ENCODE measurements around the gene STUM.
"Not testable (repeated sequence)": the region's sequence is repeated elsewhere in the genome, so short reads cannot be mapped to it uniquely, and the experiment has no call there.

STUM gene

DNA sequence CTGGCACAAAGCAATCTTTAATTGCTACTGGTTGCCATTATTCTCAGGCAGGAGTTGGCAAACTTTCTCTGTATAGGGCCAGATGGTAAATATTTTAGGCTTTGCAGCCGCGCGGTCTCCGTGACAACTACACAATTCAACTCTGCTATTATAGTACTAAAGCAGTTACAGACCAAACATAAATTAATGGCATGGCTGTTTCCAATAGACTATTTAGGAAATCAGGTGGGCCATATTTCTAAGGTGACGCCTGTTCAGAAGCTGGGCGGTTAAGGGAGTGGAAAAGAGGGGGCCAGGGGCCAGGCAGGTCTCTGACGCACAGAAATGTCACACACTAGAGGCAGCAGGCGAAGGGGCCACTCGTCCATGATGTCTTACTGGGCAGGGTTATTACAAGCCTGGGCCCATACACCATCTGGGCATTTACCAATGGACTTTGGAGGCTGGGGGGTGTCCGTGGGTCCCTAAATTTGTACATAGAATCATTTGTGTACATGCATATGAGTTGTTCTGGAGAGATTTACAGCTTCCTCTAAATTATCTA is 80.1 kb downstream of the STUM start:
- no peak for DNase-seq

GRCh38 chr1:226629210-226629895 is 80.8 kb downstream of the STUM start:
- DNase-seq, result no peak

GRCh38 chr1:226629896-226630550 is 81.5 kb downstream of the STUM start:
- DNase-seq, result no peak

DNA sequence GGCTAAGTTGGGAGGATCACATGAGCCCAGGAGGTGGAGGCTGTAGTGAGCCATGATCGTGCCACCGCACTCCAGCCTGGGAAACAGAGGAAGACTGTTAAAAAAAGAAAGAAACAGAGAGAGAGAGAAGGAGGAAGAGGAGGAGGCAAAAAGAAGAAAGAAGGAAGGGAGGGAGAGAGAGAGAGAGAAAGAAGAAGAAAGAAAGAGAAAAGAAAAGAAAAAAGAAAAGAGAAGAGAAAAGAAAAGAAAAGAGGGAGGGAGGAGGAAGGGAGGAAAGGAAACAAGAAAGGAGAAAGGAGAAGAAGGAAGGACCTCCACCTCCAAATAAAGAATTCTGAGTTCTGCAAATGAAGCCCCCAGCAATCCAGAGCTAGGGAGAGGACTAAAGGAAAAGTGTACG is 82.0 kb downstream of the STUM start:
- no peak for DNase-seq

- DNase-seq, result no peak
Measured at GRCh38 chr1:226631229-226632000, 82.9 kb downstream of the STUM start.

- no peak for DNase-seq
Measured at GRCh38 chr1:226632169-226632879, 83.8 kb downstream of the STUM start.

DNA sequence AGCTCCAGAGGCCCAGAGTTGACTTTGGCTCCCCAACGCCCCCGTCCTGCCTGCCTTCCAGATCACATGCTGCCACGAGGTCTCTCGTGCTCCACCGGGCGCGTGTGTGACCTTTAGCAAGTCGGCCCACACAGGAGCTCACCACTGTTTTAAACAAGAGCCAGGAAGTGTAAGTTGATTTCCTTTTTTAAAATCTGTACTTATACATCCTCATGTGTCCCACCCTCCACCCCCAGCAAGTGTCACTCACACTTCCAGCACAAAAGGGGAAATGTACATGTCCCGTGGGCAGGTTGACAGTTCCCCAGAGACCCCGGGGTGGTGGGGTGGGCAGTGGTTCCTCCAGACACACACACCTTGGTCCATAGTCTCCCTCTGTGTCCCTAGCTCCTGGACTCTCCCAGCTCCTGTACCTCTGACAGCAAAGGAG is 84.4 kb downstream of the STUM start:
- DNase-seq, result no peak

DNA sequence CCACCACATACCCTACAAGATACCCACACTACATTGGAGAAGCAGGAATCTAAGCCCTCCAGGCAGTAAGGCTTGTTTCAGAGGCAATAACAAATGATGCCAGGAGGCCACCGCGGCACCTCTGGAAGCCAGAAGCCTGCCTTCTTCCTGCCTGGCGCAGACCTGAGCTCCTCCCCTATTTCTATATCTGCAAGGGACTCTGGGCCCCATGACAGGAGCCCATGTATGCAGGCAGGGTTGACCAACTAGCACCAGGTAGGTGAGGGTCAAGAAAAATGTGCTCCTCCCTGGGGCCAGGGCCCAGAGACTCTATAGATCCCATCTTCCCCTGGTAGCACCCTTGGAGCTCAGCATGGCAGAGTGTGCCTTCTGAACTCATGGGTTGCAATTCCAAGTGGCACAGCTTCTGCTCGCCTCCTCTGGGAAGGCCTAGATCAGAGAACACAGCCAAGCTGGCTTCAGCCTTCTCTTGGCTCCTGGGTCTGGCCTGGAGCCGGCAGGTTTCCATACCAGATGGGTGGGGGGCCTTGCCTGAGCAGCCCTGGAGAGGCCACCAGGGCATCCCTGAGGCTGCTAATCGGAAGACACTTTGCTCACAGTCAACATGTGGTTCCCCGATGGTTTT is 85.1 kb downstream of the STUM start:
- DNase-seq, result peak in 1 of 2 experiments; percentile 32

DNA sequence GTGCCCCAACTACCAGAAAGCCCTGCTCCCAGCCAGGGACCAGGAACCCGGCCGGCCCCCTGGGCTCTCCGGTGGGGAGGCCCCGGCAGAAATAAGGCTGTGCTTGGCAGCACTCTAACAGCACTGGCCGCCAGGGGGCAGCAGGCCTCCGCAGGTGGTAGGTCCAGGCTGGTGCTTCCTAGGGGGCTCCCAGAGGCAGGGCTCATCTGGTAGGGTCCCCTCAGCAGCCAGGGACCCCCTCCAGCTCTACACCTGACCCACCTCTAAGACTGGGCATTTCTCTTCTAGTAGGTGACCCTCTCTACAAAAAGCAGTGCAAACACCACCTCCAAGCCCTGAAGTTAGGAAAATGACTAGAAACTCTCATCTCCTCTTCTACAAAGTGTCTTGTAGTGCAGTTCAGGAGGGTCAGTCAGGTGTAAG is 85.6 kb downstream of the STUM start:
- DNase-seq, result peak in 1 of 2 experiments; percentile 26

DNA sequence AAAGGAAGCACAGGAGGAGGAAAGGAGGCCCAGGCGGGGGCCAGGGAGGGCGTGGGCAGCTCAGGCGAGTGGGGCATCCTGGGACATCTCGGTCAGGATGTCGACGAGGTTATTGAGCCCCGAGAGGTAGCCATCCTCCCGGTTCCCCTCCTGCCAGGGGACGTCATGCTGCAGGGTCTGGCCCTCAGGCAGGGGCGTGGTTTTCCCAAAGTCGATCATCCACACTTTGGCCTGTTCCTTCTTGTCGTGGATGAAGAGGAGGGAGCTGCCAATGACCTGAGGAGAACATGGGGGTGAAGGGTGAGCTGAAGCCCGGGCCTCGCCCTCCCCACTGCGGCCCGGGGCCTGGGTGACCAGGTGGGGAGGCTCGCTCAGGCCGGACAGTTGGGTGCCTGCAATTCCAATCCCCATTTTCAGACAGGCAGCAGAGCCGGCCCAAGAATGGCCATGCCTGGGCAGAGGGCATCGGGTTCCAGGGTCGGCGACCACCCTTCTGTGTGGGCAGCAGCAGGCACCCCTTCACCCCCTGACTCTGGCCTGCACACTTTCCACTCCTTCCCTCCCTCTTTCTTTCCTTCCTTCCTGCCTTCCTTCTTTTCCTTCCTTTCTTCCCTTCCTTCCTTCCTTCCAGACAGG is 86.2 kb downstream of the STUM start:
- no peak for DNase-seq

DNA sequence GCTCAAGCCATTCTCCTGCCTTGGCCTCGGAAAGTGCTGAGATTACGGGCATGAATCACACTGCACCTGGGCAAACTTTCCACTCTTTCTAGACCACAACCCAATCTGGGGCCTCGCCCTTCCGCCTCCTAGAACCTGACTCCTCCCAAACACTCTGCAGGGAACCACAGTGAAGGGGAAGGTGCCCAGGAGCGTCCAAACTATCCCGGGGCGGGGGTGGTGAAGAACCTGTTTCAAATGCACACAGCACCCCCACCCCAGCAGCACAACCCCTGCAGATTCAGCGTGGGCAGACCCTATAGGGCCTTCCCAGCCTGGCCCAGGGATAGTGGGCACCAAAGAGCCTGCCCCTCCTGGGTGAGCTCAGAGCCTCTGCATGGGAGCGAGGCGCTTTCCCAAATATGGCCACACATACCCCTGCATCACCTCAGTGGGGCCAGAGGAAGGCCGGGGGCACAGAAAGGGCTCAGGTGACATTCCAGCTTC is 86.9 kb downstream of the STUM start:
- no peak for DNase-seq

GRCh38 chr1:226636847-226637096 is 88.2 kb downstream of the STUM start:
- DNase-seq, result no peak

- peak in 1 of 2 experiments; percentile 36 for DNase-seq
Measured at GRCh38 chr1:226637147-226637935, 88.8 kb downstream of the STUM start.

- no peak for DNase-seq
Measured at GRCh38 chr1:226638001-226638601, 89.5 kb downstream of the STUM start.

DNA sequence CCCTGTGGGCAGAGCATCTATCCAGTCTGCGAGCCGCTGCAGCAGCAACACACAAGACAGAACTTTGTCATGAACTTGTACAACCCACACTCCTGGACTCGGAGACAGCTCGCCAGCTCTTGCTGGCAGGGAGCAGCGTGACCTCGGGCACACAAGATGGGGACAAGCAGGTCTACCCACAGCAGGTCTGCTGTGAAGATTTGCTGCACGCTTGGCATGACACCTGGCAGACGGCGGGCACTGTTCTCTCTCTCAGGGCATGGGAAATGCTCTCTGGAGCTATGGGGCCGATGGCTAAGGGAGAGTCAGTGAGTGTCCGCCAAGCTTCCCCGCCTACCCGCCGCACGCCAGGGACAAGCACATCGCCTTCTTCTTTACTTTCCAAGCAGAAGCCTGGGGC is 90.0 kb downstream of the STUM start:
- DNase-seq, result no peak

DNA sequence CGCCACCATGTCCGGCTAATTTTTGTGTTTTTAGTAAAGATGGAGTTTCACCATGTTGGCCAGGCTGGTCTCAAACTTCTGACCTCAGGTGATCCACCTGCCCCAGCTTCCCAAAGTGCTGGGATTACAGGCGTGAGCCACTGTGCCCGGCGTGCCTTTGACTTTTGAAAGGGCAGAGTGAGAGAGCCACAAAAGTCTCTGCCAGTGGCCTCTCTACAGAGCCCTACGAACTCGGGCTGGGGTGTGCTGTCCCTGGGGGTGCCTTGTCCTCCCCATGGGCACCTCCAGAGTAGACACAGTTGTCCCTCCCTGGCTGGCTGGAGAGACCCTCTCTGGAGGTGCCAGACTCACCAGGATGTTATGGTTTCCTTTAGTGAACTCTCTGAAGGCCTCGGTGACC is 90.6 kb downstream of the STUM start:
- DNase-seq, result not testable (repeated sequence)

DNA sequence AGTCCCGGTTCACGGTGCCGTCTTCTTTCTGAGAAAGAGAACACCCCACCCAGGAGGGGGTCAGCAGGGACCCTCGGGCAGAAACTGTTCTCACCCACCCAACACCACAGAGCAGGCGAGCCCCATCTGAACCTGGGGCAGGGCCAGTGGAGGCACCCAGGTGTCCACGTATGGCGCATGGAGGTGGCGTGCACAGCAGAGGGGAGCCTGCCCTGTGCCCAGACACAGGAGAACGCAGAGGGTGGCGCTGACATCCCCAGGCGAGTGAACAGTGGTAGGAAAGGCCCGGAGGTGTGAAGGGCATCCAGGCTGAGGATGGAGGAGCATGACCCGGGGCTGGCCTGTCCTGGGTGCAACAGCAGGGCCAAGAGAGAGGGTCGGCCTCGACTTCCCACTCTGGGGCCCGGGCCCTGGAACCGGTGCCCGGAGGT is 91.1 kb downstream of the STUM start:
- no peak for DNase-seq

DNA sequence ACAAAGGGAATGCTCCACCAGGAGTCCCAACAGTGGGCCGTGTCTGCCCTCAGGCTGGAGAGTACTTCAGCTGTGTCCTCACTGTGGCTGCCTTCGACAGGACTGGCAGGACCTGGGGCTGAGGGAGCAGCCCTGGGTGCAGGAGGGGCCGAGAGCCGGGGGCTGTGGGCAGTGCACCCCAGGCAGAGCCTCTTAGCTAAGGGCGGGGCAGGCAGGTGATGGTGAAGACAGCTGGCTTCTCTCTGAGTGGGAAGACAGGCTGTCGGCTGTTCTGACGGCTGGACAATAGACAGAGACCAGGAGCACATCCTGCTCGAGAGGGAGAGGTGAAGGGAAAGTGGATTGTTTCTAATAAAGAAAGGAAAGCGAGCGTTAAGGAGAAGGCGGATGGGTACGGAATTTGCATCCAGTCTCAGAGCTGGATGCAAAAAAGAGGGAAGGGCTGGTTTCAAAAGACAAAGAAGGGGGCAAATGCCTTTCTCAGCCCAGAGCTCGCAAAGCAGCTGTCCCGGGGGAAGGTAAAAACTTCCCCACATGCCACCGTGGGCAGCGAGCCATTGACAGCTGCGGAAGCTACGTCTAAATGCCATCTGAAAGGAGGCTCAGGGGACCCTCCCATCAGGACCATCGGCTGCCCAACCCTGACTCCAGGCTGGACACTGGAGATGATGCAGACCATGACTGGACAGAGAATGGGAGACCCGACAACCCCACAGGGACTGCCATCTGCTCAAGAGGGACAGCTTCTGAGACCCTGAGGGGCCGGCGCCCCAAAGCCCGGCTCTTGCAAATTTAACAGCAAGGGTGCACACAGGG is 92.0 kb downstream of the STUM start:
- no peak for DNase-seq

DNA sequence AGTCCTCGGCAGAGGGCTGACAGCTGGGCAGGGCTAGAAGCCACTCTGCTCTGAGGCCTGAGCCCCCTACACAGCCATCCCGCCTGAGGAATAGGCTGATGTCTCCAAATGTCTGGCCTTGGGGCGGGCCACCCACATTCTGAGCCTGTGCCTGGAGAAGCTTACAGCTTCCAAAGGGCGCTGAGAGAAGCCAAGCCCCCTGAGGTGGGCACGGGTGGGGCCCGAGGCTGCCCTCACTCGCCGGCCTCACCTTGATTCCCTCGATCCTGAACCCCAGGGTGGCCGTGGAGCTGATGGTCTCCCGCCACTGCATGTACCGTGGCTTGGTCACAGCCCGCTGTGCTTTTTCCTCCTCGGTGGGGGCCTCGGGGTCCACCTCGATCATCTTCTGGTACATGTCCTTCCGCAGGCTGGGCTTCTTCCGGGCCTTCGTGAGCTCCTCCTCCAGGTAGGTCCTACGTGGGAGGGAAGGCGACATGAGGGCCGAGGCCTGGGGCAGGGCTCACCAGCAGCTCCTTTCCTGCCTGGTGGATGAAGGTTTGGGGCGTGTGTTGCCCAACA is 93.2 kb downstream of the STUM start:
- DNase-seq, result no peak

Data from cerebellar nuclear complex (tissue), 1 donor.